Mesothelial cell of epicardium (in vitro differentiated cells): Measurements from ENCODE around the gene IRF1. TPM values are rescaled to one million over a fixed set of nuclear protein-coding genes. Genes with fewer than 3 reads are reported as not detected.

Experiments
- DNase-seq, 2 experiments: peaks; one replicate each; pipeline ENCODE4 v3.0.0; 2021; ENCODE audit warnings: low spot score in 2 of 2; ENCODE audit not compliant: unreplicated experiment in 2 of 2
- H3K27ac Mint-ChIP-seq: 2 replicates; pipeline ENCODE4 v1.8.0; 2021; ENCODE audit warnings: mixed read lengths
- H3K27me3 Mint-ChIP-seq: 2 replicates; pipeline ENCODE4 v1.8.0; 2021; ENCODE audit warnings: low read depth, mixed read lengths
- H3K36me3 Mint-ChIP-seq: 2 replicates; pipeline ENCODE4 v1.8.0; 2021; ENCODE audit warnings: mixed read lengths
- H3K4me1 Mint-ChIP-seq: 2 replicates; pipeline ENCODE4 v1.8.0; 2021; ENCODE audit warnings: mixed read lengths
- H3K4me3 Mint-ChIP-seq: 2 replicates; pipeline ENCODE4 v1.8.0; 2021; ENCODE audit warnings: mild to moderate bottlenecking, moderate library complexity, mixed read lengths
- H3K9me3 Mint-ChIP-seq: 2 replicates; pipeline ENCODE4 v1.8.0; 2021; ENCODE audit warnings: mixed read lengths
- total RNA-seq: library from RNA; stranded (reverse); gene quantifications from 3 replicates; pipeline ENCODE4 v1.2.1, GENCODE V29; 2021
- TF ChIP-seq, protein P1 (sequence below): fragments of 200-600 bp; sonication (generic); IDR thresholded peaks from one replicate; pipeline ENCODE4 v1.5.0; 2021; ENCODE audit warnings: antibody characterized with exemption; ENCODE audit not compliant: unreplicated experiment

The IRF1 gene
- total RNA-seq, 1 donor from 2014 or later = 33.3 TPM

- DNase-seq = no peak
- Mint-ChIP-seq H3K27me3 (no peaks in the 10 kb centered on the region), H3K9me3 (peaks cover 7% of the 10 kb centered on the region), H3K27ac (no peak overlapping the region), H3K36me3 (peaks cover 10% of the 10 kb centered on the region), H3K4me3 (no peak overlapping the region), H3K4me1 (peaks cover 26% of the 10 kb centered on the region)
- TF ChIP-seq, protein P1, sequence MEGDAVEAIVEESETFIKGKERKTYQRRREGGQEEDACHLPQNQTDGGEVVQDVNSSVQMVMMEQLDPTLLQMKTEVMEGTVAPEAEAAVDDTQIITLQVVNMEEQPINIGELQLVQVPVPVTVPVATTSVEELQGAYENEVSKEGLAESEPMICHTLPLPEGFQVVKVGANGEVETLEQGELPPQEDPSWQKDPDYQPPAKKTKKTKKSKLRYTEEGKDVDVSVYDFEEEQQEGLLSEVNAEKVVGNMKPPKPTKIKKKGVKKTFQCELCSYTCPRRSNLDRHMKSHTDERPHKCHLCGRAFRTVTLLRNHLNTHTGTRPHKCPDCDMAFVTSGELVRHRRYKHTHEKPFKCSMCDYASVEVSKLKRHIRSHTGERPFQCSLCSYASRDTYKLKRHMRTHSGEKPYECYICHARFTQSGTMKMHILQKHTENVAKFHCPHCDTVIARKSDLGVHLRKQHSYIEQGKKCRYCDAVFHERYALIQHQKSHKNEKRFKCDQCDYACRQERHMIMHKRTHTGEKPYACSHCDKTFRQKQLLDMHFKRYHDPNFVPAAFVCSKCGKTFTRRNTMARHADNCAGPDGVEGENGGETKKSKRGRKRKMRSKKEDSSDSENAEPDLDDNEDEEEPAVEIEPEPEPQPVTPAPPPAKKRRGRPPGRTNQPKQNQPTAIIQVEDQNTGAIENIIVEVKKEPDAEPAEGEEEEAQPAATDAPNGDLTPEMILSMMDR = no peak
Measured at GRCh38 chr5:132472431-132472830, 18.1 kb downstream of the IRF1 start.

- TF ChIP-seq, protein P1 = no peak
- Mint-ChIP-seq H3K4me1 (peaks cover 26% of the 10 kb centered on the region), H3K4me3 (no peak overlapping the region), H3K36me3 (peaks cover 10% of the 10 kb centered on the region), H3K27me3 (no peaks in the 10 kb centered on the region), H3K27ac (no peak overlapping the region), H3K9me3 (peaks cover 7% of the 10 kb centered on the region)
- no peak for DNase-seq
Measured at GRCh38 chr5:132471944-132472343, 18.6 kb downstream of the IRF1 start.

DNA sequence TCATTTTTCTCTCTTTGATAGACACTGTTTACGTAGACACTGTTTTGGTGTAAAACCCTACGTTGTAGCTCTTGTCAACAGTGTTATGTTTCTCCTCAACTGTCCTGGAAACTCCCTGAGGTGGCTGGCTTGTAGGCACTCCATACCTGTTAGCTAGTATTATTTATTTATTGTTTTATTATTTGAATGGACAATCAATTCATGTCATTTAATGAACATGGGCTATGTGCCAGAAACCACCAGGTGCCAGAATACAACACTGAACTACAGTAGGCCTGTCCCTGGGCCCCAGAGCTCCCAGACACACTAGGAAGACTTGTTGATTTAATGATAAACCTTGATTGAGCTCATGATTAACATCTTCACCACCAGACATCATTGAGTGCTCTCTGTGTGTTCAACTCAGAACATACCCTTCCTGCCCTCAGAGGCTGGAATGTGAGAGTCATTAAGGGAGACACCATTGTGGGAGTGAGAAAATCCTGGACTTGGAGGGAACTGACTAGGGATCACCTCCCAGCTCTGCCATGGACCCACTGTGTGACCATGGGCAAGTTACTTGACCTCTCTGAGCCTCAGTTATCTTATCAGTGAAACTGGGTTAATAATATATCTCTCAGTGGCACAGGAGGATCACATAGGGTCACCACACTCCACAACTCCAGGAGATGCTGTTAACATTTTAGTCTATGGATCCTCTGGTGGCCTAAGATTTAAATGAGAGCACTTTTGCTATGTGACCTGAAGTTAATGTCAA lies 19.2 kb downstream of the IRF1 start:
- Mint-ChIP-seq H3K4me3 (no peak overlapping the region), H3K4me1 (peaks cover 26% of the 10 kb centered on the region), H3K36me3 (peaks cover 10% of the 10 kb centered on the region), H3K27ac (no peak overlapping the region), H3K9me3 (peaks cover 7% of the 10 kb centered on the region), H3K27me3 (no peaks in the 10 kb centered on the region)
- no peak for DNase-seq
- TF ChIP-seq, protein P1 = no peak

- Mint-ChIP-seq H3K27ac (no peak overlapping the region), H3K4me1 (peaks cover 25% of the 10 kb centered on the region), H3K9me3 (peaks cover 7% of the 10 kb centered on the region), H3K27me3 (no peaks in the 10 kb centered on the region), H3K4me3 (no peak overlapping the region), H3K36me3 (peaks cover 10% of the 10 kb centered on the region)
- no peak for DNase-seq
- TF ChIP-seq, protein P1 = no peak
Measured at GRCh38 chr5:132470596-132470995, 20.0 kb downstream of the IRF1 start.

DNA sequence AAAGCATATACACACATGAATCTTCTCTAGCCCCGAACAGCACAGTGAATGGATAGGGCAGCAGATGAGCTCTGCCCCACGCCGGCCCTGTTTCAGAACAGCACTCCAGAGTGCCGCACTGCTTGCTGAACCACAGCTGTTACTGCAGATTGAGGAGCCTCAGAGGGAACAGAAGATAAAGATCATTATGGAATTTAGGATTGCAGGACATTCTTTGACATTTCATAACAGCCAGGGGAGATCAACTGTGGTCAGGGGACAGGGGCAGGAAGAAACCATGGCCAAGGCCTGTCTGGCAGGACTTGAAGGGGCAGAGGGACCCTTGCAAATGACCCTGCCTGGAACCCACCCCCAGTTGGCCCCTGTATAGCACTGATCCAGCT lies 20.6 kb downstream of the IRF1 start:
- Mint-ChIP-seq H3K4me3 (no peak overlapping the region), H3K27ac (peak overlapping the region; percentile 14), H3K27me3 (no peaks in the 10 kb centered on the region), H3K36me3 (peaks cover 10% of the 10 kb centered on the region), H3K9me3 (peaks cover 7% of the 10 kb centered on the region), H3K4me1 (peaks cover 24% of the 10 kb centered on the region)
- TF ChIP-seq, protein P1 = no peak
- DNase-seq = no peak
